A673 (cell line): ENCODE data around the gene OR8B12. TPM values are rescaled to one million over a fixed set of nuclear protein-coding genes. Genes with fewer than 3 reads are reported as not detected.

Source experiments
- BruUV-seq: library from RNA; stranded (reverse); fragments of 400-500 nt; replicated peaks from 2 replicates; lab custom pipeline; 2021; lab: Mats Ljungman, UMichigan
- CTCF ChIA-PET: fragments of 300-600 bp; sonication (Branson Sonifier 250); formaldehyde crosslinking; loops from one replicate; lab custom pipeline; 2022; ENCODE audit warnings: antibody characterized with exemption; lab: Charles Lee
- POLR2A ChIA-PET: fragments of 300-600 bp; sonication (Branson Sonifier 250); formaldehyde crosslinking; loops from one replicate; lab custom pipeline; 2022; ENCODE audit warnings: antibody characterized with exemption; ENCODE audit not compliant: low non-redundant PET; lab: Charles Lee
- DNase-seq: peaks from one replicate; pipeline ENCODE4 v3.0.0-alpha.2; 2015; ENCODE audit warnings: low spot score
- H3K27ac ChIP-seq: fragments of 200-600 bp; sonication (generic); 2 replicates; pipeline ENCODE4 v1.5.1; 2016; ENCODE audit warnings: mixed run types, low read depth, mild to moderate bottlenecking, mixed read lengths, antibody characterized with exemption, low read length; ENCODE audit not compliant: poor library complexity, severe bottlenecking
- H3K27me3 ChIP-seq: fragments of 200-600 bp; sonication (generic); replicated peaks from 2 replicates; pipeline ENCODE4 v1.6.1; 2017; ENCODE audit warnings: mixed run types, low read depth, mild to moderate bottlenecking, mixed read lengths, antibody characterized with exemption, low read length; ENCODE audit not compliant: insufficient read depth, poor library complexity
- H3K36me3 ChIP-seq: fragments of 200-600 bp; sonication (generic); 2 replicates; pipeline ENCODE4 v1.6.1; 2016; ENCODE audit warnings: mixed run types, mild to moderate bottlenecking, mixed read lengths, antibody characterized with exemption, low read length; ENCODE audit not compliant: insufficient read depth, poor library complexity, severe bottlenecking
- H3K4me1 ChIP-seq: fragments of 200-600 bp; sonication (generic); 2 replicates; pipeline ENCODE4 v1.6.1; 2017; ENCODE audit warnings: mixed run types, mild to moderate bottlenecking, mixed read lengths, antibody characterized with exemption, low read length; ENCODE audit not compliant: insufficient read depth, poor library complexity, severe bottlenecking
- H3K4me3 ChIP-seq: fragments of 200-600 bp; sonication (generic); 2 replicates; pipeline ENCODE4 v1.5.1; 2016; ENCODE audit warnings: low read depth, mixed run types, mild to moderate bottlenecking, mixed read lengths, low read length; ENCODE audit not compliant: poor library complexity, severe bottlenecking
- H3K9me3 ChIP-seq: fragments of 200-600 bp; sonication (generic); 2 replicates; pipeline ENCODE4 v1.6.1; 2016; ENCODE audit warnings: mixed run types, low read depth, mild to moderate bottlenecking, mixed read lengths, antibody characterized with exemption, low read length; ENCODE audit not compliant: poor library complexity, severe bottlenecking
- EZH2 ChIP-seq: fragments of 200-600 bp; sonication (generic); IDR thresholded peaks from 2 replicates; pipeline ENCODE4 v1.6.1; 2017; ENCODE audit warnings: borderline replicate concordance, low read depth, mild to moderate bottlenecking, mixed read lengths, antibody characterized with exemption, low read length; ENCODE audit not compliant: poor library complexity, severe bottlenecking
- intact Hi-C: fragments of 100-400 bp; cut with micrococcal nuclease; formaldehyde crosslinking; loops from one replicate; pipeline ENCODE4 v1.10.0; 2022; ENCODE audit not compliant: unreplicated experiment
- total RNA-seq: library from RNA; stranded (reverse); gene quantifications from 2 replicates; pipeline ENCODE4 v1.2.3, GENCODE V29; 2021
- TF ChIP-seq, protein P1 (sequence below): fragments of 300-800, 200-600 bp; sonication (generic); conservative IDR thresholded peaks from 2 replicates; pipeline ENCODE4 v1.5.1; 2017; ENCODE audit warnings: low read depth, mild to moderate bottlenecking, antibody characterized with exemption, low read length, moderate library complexity, mixed read lengths

Gene OR8B12
- total RNA-seq, 1 experiment from 2014 or later: not detected

DNA sequence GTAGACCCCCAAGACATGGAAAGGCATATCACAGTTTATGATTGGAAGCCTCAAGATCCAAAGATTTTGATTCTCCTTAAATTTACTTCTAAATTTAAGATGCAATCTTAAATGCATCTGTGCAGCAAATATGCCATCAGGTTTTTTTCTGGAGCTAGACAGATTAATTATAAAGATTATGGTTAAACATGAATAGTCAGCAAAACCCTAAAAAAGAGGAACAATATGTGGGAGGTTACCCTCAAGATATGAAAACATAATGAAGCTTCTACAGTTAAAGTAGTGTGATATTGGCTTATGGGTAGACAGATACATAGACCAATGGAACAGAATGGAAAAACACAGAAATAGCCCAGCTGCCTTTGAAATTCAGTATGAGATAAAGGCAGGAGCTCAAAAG, 31.7 kb downstream of the OR8B12 start:
- no TSS peak for BruUV-seq
- ChIA-PET CTCF (no interaction called here), POLR2A (no interaction called here)
- Histone ChIP-seq H3K27ac (no peak overlapping the region), H3K4me3 (no peak overlapping the region), H3K9me3 (no peaks in the 10 kb centered on the region), H3K4me1 (no peaks in the 10 kb centered on the region), H3K27me3 (peaks cover 26% of the 10 kb centered on the region), H3K36me3 (no peaks in the 10 kb centered on the region)
- TF ChIP-seq, protein P1, sequence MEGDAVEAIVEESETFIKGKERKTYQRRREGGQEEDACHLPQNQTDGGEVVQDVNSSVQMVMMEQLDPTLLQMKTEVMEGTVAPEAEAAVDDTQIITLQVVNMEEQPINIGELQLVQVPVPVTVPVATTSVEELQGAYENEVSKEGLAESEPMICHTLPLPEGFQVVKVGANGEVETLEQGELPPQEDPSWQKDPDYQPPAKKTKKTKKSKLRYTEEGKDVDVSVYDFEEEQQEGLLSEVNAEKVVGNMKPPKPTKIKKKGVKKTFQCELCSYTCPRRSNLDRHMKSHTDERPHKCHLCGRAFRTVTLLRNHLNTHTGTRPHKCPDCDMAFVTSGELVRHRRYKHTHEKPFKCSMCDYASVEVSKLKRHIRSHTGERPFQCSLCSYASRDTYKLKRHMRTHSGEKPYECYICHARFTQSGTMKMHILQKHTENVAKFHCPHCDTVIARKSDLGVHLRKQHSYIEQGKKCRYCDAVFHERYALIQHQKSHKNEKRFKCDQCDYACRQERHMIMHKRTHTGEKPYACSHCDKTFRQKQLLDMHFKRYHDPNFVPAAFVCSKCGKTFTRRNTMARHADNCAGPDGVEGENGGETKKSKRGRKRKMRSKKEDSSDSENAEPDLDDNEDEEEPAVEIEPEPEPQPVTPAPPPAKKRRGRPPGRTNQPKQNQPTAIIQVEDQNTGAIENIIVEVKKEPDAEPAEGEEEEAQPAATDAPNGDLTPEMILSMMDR: no peak
- no peak for TF ChIP-seq EZH2
- intact Hi-C loops: no loop called here
- DNase-seq: no peak

DNA sequence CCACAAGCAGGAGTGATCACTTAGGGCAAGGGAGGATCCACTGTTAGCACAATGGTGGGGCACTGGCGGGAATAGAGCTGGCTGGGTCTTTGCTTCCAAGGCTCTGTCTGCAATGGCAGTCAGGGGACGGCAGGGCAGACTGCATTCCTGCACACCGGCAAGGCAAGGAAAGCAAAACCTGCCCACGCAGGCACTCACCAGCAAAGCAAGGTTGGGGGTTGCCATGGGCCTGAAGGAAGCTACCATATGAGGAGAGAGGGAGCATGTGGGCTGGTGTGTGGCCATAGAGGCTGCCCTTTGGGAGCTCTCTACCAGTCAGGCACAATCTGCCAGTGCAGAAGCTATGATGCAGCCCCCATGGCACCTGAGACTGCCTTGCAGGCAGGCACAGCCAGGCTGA, 33.2 kb downstream of the OR8B12 start:
- POLR2A ChIA-PET: no interaction called here
- Histone ChIP-seq H3K9me3 (no peaks in the 10 kb centered on the region), H3K27ac (no peak overlapping the region)

GRCh38 chr11:124499711-124500110, 43.7 kb downstream of the OR8B12 start:
- ChIA-PET CTCF (no interaction called here), POLR2A (no interaction called here)
- Histone ChIP-seq H3K27me3 (peaks cover 10% of the 10 kb centered on the region), H3K9me3 (no peaks in the 10 kb centered on the region), H3K4me3 (no peak overlapping the region), H3K4me1 (no peaks in the 10 kb centered on the region), H3K36me3 (no peaks in the 10 kb centered on the region), H3K27ac (no peak overlapping the region)
- no TSS peak for BruUV-seq
- DNase-seq: no peak
- TF ChIP-seq, protein P1: no peak
- TF ChIP-seq EZH2: no peak
- intact Hi-C loops: no loop called here

More for the DNA sequence above, 33.2 kb downstream of the OR8B12 start:
- Histone ChIP-seq H3K36me3 (no peaks in the 10 kb centered on the region), H3K27me3 (peaks cover 26% of the 10 kb centered on the region), H3K4me1 (no peaks in the 10 kb centered on the region), H3K4me3 (no peak overlapping the region)
- no peak for DNase-seq
- TF ChIP-seq, protein P1: no peak
- TF ChIP-seq EZH2: no peak
- no TSS peak for BruUV-seq
- CTCF ChIA-PET: no interaction called here
- intact Hi-C loops: no loop called here
